Measurements from ENCODE around the gene HEPHL1.
"Not testable (repeated sequence)": the region's sequence is repeated elsewhere in the genome, so short reads cannot be mapped to it uniquely, and the experiment has no call there.

The HEPHL1 gene

DNA sequence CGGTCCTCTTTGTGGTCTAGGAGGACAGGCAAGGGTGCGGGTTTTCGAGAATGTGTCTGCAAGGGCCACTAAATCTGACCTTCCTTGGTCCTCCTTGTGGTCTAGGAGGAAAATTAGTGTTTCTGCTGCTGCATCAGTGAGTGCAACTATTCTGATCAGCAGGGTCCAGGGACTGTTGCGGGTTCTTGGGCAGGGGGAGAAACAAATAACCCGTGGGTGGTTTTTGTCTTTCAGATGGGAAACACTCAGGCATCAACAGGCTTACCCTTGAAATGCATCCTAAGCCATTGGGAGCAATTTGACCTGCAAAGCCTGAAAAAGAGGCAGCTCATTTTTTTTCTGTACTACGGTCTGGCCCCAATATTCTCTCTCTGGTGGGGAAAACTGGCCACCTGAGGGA is 98.5 kb downstream of the HEPHL1 start:
- not testable (repeated sequence) for H3K27me3 ChIP-seq (ENCODE audit: insufficient read depth, low read length); H3K36me3 ChIP-seq (ENCODE audit: insufficient read depth, low read depth, low read length); H3K9me3 ChIP-seq (ENCODE audit: insufficient read depth, low read depth, low read length)
- H3K4me1 ChIP-seq (ENCODE audit: insufficient read depth, low read length), result peaks cover 22% of the 10 kb centered on the region; the same call in 1 of the 2 replicates
- H3K4me3 ChIP-seq (ENCODE audit: low read length), result 0 out of 2 replicates have a peak overlapping the region, but pooled peaks have one; percentile 33
- peak overlapping the region; percentile 71 for H3K27ac ChIP-seq (ENCODE audit: low read length)
- H3K9ac ChIP-seq (ENCODE audit: low read depth, low read length), result peak overlapping the region; percentile 32; the same call in 1 of the 2 replicates

DNA sequence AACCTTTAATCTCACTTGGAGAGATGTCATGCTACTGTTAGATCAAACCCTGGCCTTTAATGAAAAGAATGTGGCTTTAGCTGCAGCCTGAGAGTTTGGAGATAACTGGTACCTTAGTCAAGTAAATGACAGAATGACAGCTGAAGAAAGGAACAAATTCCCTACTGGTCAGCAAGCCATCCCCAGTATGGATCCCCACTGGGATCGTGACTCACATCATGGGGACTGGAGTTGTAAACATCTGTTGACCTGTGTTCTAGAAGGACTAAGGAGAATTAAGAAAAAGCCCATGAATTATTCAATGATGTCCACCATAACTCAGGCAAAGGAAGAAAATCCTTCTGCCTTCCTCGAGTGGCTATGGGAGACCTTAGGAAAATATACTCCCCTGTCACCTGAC is 99.4 kb downstream of the HEPHL1 start:
- peaks cover 12% of the 10 kb centered on the region for H3K9me3 ChIP-seq (ENCODE audit: insufficient read depth, low read depth, low read length)
- H3K27me3 ChIP-seq (ENCODE audit: insufficient read depth, low read length); H3K36me3 ChIP-seq (ENCODE audit: insufficient read depth, low read depth, low read length): not testable (repeated sequence)
- peak overlapping the region; percentile 45; the same call in 1 of the 2 replicates for H3K9ac ChIP-seq (ENCODE audit: low read depth, low read length)
- peaks cover 22% of the 10 kb centered on the region; the same call in 1 of the 2 replicates for H3K4me1 ChIP-seq (ENCODE audit: insufficient read depth, low read length)
- peak overlapping the region; percentile 33; the same call in 1 of the 2 replicates for H3K4me3 ChIP-seq (ENCODE audit: low read length)
- H3K27ac ChIP-seq (ENCODE audit: low read length), result peak overlapping the region; percentile 86

DNA sequence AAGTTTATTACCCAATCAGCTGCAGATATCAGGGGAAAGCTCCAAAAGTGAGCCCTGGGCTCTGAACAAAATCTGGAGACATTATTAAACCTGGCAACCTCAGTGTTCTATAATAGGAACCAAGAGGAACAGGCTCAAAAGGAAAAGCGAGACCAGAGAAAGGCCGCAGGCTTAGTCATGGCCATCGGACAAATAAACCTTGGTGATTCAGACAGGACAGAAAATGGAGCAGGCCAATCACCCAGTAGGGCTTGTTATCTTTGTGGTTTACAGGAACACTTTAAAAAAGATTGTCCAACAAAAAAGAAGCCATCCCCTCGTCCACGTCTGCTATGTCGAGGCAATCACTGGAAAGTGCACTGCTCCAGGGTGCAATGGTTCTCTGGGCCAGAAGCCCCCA is 99.8 kb downstream of the HEPHL1 start:
- H3K27me3 ChIP-seq (ENCODE audit: insufficient read depth, low read length), result no peaks in the 10 kb centered on the region
- peak overlapping the region; percentile 86 for H3K27ac ChIP-seq (ENCODE audit: low read length)
- H3K9ac ChIP-seq (ENCODE audit: low read depth, low read length), result peak overlapping the region; percentile 45; the same call in 1 of the 2 replicates
- H3K36me3 ChIP-seq (ENCODE audit: insufficient read depth, low read depth, low read length), result no peaks in the 10 kb centered on the region
- peaks cover 12% of the 10 kb centered on the region for H3K9me3 ChIP-seq (ENCODE audit: insufficient read depth, low read depth, low read length)
- H3K4me3 ChIP-seq (ENCODE audit: low read length), result peak overlapping the region; percentile 33; the same call in 1 of the 2 replicates
- H3K4me1 ChIP-seq (ENCODE audit: insufficient read depth, low read length), result peaks cover 22% of the 10 kb centered on the region; the same call in 1 of the 2 replicates

DNA sequence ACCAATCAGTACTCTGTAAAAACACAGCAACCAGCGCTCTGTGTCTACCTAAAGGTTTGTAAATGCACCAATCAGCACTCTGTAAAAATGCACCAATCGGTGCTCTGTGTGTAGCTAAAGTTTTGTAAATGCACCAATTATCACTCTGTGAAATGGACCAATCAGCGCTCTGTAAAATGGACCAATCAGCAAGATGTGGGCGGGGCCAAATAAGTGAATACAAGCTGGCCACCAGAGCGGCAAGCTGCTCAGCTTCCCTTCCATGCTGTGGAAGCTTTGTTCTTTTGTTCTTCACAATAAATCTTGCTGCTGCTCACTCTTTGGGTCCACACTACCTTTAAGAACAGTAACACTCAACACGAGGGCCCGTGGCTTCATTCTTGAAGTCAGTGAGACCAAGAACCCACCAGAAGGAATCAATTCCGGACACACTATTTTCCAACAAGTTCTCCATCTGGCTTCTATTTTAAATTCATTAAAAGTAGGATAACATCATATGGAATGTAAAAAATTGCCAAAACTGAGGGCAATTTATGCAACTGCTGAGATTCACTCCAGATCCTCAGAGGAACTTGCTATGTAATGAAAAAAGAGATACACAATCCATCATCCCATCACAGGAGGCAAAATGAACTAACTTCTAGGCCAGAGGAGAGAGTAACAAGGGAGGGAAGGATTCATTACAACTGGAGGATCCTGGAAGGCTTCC is 104.4 kb downstream of the HEPHL1 start:
- Histone ChIP-seq H3K27ac (ENCODE audit: low read length) (no peak overlapping the region), H3K9me3 (ENCODE audit: insufficient read depth, low read depth, low read length) (peaks cover 4% of the 10 kb centered on the region), H3K9ac (ENCODE audit: low read depth, low read length) (no peak overlapping the region), H3K27me3 (ENCODE audit: insufficient read depth, low read length) (no peaks in the 10 kb centered on the region), H3K4me1 (ENCODE audit: insufficient read depth, low read length) (peaks cover 15% of the 10 kb centered on the region; the same call in 1 of the 2 replicates), H3K36me3 (ENCODE audit: insufficient read depth, low read depth, low read length) (no peaks in the 10 kb centered on the region), H3K4me3 (ENCODE audit: low read length) (no peak overlapping the region)

DNA sequence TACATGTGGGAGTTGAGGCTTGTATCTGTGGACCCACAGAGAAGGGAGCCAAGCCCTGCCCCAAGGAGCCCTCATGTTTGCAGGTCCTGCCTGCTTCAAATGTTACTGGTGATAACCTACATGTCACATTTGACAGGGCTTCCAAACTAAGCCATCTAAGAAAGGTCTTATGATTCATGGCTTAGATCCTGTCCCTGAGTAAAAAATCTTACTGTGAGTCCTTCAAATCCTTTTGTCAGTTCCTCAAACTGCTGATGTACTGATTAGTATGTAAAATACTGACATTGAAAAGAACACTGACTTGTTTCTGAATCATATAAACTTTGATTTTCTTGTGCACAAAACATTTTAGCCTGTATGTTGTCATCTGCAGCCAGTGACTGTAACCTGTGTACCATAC is 106.5 kb downstream of the HEPHL1 start:
- peaks cover 4% of the 10 kb centered on the region for H3K9me3 ChIP-seq (ENCODE audit: insufficient read depth, low read depth, low read length)
- H3K27ac ChIP-seq (ENCODE audit: low read length), result peak overlapping the region; percentile 89
- no peaks in the 10 kb centered on the region for H3K27me3 ChIP-seq (ENCODE audit: insufficient read depth, low read length)
- H3K36me3 ChIP-seq (ENCODE audit: insufficient read depth, low read depth, low read length), result no peaks in the 10 kb centered on the region
- H3K4me3 ChIP-seq (ENCODE audit: low read length), result peak overlapping the region; percentile 98
- H3K9ac ChIP-seq (ENCODE audit: low read depth, low read length), result peak overlapping the region; percentile 95; the same call in 1 of the 2 replicates
- peaks cover 29% of the 10 kb centered on the region for H3K4me1 ChIP-seq (ENCODE audit: insufficient read depth, low read length)

GRCh38 chr11:94128291-94128745 is 107.2 kb downstream of the HEPHL1 start:
- H3K27ac ChIP-seq (ENCODE audit: low read length), result peak overlapping the region; percentile 89
- no peaks in the 10 kb centered on the region for H3K27me3 ChIP-seq (ENCODE audit: insufficient read depth, low read length)
- H3K36me3 ChIP-seq (ENCODE audit: insufficient read depth, low read depth, low read length), result no peaks in the 10 kb centered on the region
- peaks cover 4% of the 10 kb centered on the region for H3K9me3 ChIP-seq (ENCODE audit: insufficient read depth, low read depth, low read length)
- peaks cover 32% of the 10 kb centered on the region for H3K4me1 ChIP-seq (ENCODE audit: insufficient read depth, low read length)
- H3K9ac ChIP-seq (ENCODE audit: low read depth, low read length), result peak overlapping the region; percentile 95
- peak overlapping the region; percentile 98 for H3K4me3 ChIP-seq (ENCODE audit: low read length)

GRCh38 chr11:94128746-94129511 is 107.8 kb downstream of the HEPHL1 start, which contains the start of gene PANX1:
PANX1 (plus strand) TSS chr11:94128841; CDS start chr11:94129313, 472 bp downstream.
- peak within 1 kb of the TSS; percentile 89 for H3K27ac ChIP-seq (ENCODE audit: low read length)
- H3K4me1 ChIP-seq (ENCODE audit: insufficient read depth, low read length), result peaks cover 37% of the 10 kb centered on the region
- H3K9me3 ChIP-seq (ENCODE audit: insufficient read depth, low read depth, low read length), result peaks cover 4% of the 10 kb centered on the region

DNA sequence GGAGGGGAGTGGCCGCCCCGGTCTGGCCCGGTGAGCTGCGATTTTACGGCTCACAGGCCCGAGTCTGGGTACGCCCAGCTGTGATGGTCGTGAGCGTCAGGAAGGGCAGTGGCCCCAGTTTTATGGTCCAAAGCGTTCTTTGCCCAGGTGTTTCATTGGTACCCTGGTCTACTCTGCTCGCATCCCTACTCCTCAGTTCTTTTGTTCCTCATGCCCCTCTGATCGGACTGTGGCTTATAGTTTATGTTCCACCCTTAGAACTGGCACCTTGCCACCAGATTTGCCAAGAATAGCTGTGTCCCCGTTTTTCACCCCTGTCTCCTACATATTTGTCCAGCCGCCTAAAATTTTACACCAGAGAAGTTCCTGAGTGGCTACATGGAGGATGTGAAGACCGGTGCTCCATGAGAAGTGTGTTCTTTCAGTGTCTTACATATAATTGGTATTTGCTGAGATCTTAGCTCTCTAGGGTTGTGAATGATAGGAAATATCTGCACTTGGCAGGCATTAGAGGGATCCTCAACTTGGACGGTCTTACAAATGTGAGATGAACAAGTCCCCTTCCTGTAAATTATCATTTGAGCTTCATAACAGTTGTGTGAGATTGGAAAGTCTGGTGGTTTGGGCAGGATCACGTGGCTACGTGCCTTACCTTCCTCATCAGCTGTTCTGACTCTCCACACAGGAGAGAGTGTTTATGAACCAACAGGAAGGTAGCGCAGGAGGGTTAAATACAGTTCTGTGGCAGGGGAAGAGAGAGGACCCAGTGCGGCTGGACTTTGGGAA is 108.6 kb downstream of the HEPHL1 start:
- Histone ChIP-seq H3K4me1 (ENCODE audit: insufficient read depth, low read length) (peaks cover 42% of the 10 kb centered on the region), H3K4me3 (ENCODE audit: low read length) (peak overlapping the region; percentile 98), H3K36me3 (ENCODE audit: insufficient read depth, low read depth, low read length) (no peaks in the 10 kb centered on the region), H3K9me3 (ENCODE audit: insufficient read depth, low read depth, low read length) (peaks cover 3% of the 10 kb centered on the region), H3K9ac (ENCODE audit: low read depth, low read length) (peak overlapping the region; percentile 95), H3K27ac (ENCODE audit: low read length) (peak overlapping the region; percentile 81), H3K27me3 (ENCODE audit: insufficient read depth, low read length) (no peaks in the 10 kb centered on the region)

More at GRCh38 chr11:94128746-94129511, 107.8 kb downstream of the HEPHL1 start, which contains the start of gene PANX1:
- Histone ChIP-seq H3K9ac (ENCODE audit: low read depth, low read length) (peak within 1 kb of the TSS; percentile 95), H3K4me3 (ENCODE audit: low read length) (peak within 1 kb of the TSS; percentile 98), H3K27me3 (ENCODE audit: insufficient read depth, low read length) (no peaks in the 10 kb centered on the region), H3K36me3 (ENCODE audit: insufficient read depth, low read depth, low read length) (no peaks in the 10 kb centered on the region)

DNA sequence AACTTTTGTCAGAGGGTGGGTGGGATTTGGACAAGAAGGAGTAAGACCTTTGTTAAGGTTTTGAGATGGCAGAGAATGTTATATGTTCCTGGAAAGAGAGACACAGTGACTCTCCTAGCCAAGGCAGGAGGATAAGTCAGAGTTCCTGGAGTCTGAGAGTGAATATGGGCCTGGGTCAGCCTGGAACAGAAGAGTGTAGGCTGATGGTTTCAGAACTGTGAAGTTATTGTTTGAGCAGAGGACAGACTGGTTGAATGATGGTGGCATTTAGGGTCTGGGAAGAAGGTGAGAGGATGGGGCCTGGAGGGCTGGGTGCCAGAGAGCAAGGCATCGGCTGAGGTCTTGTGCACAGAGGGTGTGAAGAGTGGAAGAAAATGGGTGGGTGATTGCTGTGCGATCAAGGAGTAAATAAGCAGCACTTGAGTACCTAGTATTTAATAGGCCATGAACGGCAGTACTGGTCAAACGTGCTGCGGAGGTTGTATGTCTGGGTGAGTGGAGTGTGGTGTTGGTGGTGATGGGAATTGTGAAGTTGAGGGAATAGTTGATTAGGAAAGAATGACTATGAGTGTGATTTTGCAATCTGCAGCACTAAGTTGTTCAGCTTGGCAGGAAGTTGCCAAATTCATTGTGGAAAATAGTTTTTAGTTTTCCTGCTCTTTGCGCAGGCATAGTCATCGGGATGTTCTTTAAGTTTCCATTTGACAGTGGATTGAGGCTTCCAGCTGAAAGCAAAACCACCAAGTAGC is 109.3 kb downstream of the HEPHL1 start:
- peak overlapping the region; percentile 95; the same call in 1 of the 2 replicates for H3K9ac ChIP-seq (ENCODE audit: low read depth, low read length)
- no peaks in the 10 kb centered on the region for H3K27me3 ChIP-seq (ENCODE audit: insufficient read depth, low read length)
- no peaks in the 10 kb centered on the region for H3K9me3 ChIP-seq (ENCODE audit: insufficient read depth, low read depth, low read length)
- H3K4me3 ChIP-seq (ENCODE audit: low read length), result peak overlapping the region; percentile 98
- H3K27ac ChIP-seq (ENCODE audit: low read length), result no peak overlapping the region
- H3K36me3 ChIP-seq (ENCODE audit: insufficient read depth, low read depth, low read length), result peaks cover under 1% of the 10 kb centered on the region; the same call in 1 of the 2 replicates
- peaks cover 47% of the 10 kb centered on the region for H3K4me1 ChIP-seq (ENCODE audit: insufficient read depth, low read length)

DNA sequence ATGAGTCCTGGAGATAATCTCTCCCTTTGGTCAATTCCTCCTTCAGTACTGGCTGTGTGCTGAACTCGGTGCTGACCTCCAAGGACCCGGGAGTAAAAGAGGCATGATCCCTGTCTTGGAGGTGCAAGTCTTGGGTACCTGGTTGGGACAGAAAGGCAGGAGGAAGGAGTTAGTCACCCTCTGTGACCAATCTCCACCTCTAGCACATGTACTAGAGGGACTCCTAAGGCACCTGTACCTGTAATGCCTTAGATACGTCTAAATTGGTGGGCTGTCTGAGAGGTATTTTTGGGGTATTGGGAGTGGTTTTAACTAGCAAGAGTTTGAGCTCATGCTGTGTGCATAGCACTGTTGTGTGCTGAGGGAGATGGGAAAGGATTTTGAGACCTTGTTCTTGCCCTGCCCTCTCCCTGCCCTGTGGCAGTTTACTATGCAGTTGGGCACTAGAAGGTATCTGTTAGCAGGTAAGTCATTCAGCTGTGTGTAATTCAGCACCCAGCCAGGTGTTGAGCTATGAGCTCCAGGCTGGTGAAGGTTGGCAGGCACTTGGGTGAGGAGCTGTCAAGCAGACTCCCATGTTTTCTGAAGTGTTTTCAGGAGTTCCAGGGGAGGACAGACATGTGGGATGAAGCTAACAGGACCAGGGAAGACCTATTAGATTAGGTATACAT is 110.0 kb downstream of the HEPHL1 start:
- H3K9ac ChIP-seq (ENCODE audit: low read depth, low read length), result peak overlapping the region; percentile 95; the same call in 1 of the 2 replicates
- H3K4me1 ChIP-seq (ENCODE audit: insufficient read depth, low read length), result peaks cover 49% of the 10 kb centered on the region
- no peak overlapping the region for H3K27ac ChIP-seq (ENCODE audit: low read length)
- peak overlapping the region; percentile 98 for H3K4me3 ChIP-seq (ENCODE audit: low read length)
- H3K36me3 ChIP-seq (ENCODE audit: insufficient read depth, low read depth, low read length), result peaks cover 7% of the 10 kb centered on the region
- H3K9me3 ChIP-seq (ENCODE audit: insufficient read depth, low read depth, low read length), result no peaks in the 10 kb centered on the region
- no peaks in the 10 kb centered on the region for H3K27me3 ChIP-seq (ENCODE audit: insufficient read depth, low read length)
